ENCODE data around the gene IL4R. TPM values are rescaled to one million over a fixed set of nuclear protein-coding genes. Genes with fewer than 3 reads are reported as not detected.

The IL4R gene
- total RNA-seq, 4 donors from 2014 or later, result 22.3 to 35.0 (median 25.1) TPM

GRCh38 chr16:27314986-27315332 is 1.2 kb downstream of the IL4R start:
- TF ChIP-seq CTCF (IDR thresholded peaks at IDR 0.05), result no peak
- no peak for TF ChIP-seq POLR2A (IDR thresholded peaks at IDR 0.05)
- no peak overlapping the region for H3K4me3 ChIP-seq (ENCODE audit: low read depth, poor library complexity, severe bottlenecking)
- WGBS, 2 donors, result 64 to 65% methylated on average over 2 of the region's 2 CpGs
- peak in 1 of 2 donors; percentile 82 for DNase-seq (ENCODE audit: low spot score in 2 of 2)
- intact Hi-C loops (cut with DNase I; ENCODE audit: low total_unique reads), result loop anchor here (5.0 kb wide), 1 partner anchor 48 kb away; the partner anchor contains the start of gene NSMCE1

- TF ChIP-seq CTCF (IDR thresholded peaks at IDR 0.05) (no peak), POLR2A (IDR thresholded peaks at IDR 0.05) (no peak)
- intact Hi-C loops (cut with DNase I; ENCODE audit: low total_unique reads), result no loop called here
- WGBS, 2 donors, result 14 to 20% methylated on average over 9 of the region's 9 CpGs
- no peak overlapping the region for H3K4me3 ChIP-seq (ENCODE audit: low read depth, poor library complexity, severe bottlenecking)
- DNase-seq (ENCODE audit: low spot score in 2 of 2), result peak; percentile 71 to 93
These were observed 1.7 kb downstream of the IL4R start for GRCh38 chr16:27315333-27316037.

- TF ChIP-seq CTCF (IDR thresholded peaks at IDR 0.05) (no peak), POLR2A (IDR thresholded peaks at IDR 0.05) (no peak)
- H3K4me3 ChIP-seq (ENCODE audit: low read depth, poor library complexity, severe bottlenecking), result no peak overlapping the region
- WGBS, 2 donors, result 53 to 63% methylated on average over 8 of the region's 8 CpGs
- intact Hi-C loops (cut with DNase I; ENCODE audit: low total_unique reads), result no loop called here
- peak in 1 of 2 donors; percentile 78 for DNase-seq (ENCODE audit: low spot score in 2 of 2)
These were observed 2.4 kb downstream of the IL4R start for GRCh38 chr16:27316038-27316680.

DNA sequence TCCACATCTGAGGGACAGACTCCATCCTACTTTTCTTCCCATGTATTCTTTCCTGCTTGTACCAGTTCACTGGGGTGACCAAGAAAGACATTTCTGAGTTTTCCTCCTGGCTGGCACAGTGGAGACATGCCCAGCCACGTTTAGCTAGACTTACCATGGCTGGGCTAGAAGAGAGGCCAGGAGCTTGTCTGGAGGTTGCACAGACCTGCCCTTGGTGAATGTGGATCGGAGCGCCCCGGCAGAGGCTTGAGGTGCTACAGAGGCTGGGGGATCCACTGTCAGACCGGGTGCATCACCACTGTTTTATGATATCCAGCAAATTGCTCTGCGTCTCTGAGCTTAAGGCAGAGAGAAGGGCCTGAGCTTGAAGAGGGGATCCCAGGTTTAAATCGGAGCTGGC is 3.5 kb downstream of the IL4R start:
- no peak overlapping the region for H3K4me3 ChIP-seq (ENCODE audit: low read depth, poor library complexity, severe bottlenecking)
- DNase-seq (ENCODE audit: low spot score in 2 of 2), result peak; percentile 42 to 85
- no peak for TF ChIP-seq CTCF (IDR thresholded peaks at IDR 0.05)
- no peak for TF ChIP-seq POLR2A (IDR thresholded peaks at IDR 0.05)
- intact Hi-C loops (cut with DNase I; ENCODE audit: low total_unique reads), result no loop called here
- 22 to 39% methylated on average over 6 to 7 of the region's 7 CpGs for WGBS, 2 donors

GRCh38 chr16:27317738-27318391 is 4.1 kb downstream of the IL4R start:
- 64 to 68% methylated on average over 10 of the region's 10 CpGs for WGBS, 2 donors
- TF ChIP-seq CTCF (IDR thresholded peaks at IDR 0.05), result no peak
- no peak for TF ChIP-seq POLR2A (IDR thresholded peaks at IDR 0.05)
- intact Hi-C loops (cut with DNase I; ENCODE audit: low total_unique reads), result no loop called here
- no peak for DNase-seq (ENCODE audit: low spot score in 2 of 2)
- H3K4me3 ChIP-seq (ENCODE audit: low read depth, poor library complexity, severe bottlenecking), result no peak overlapping the region
